GM08714 (cell line): Measurements from ENCODE around the gene SLC16A7.

Experiments used
- H3K4me3 ChIP-seq: fragments of 200-500 bp; sonication (Bioruptor generic); 2 replicates; pipeline ENCODE4 v1.5.1; 2014; ENCODE audit warnings: mild to moderate bottlenecking, low read length, inconsistent platforms
- ZNF274 ChIP-seq: IDR thresholded peaks from 2 replicates; pipeline ENCODE4 v1.6.1; 2012; ENCODE audit warnings: mild to moderate bottlenecking, low read depth, low read length

Gene SLC16A7

GRCh38 chr12:59637692-59638070 is 41.9 kb downstream of the SLC16A7 start:
- no peak overlapping the region for H3K4me3 ChIP-seq
- no peak for TF ChIP-seq ZNF274

GRCh38 chr12:59643550-59643949 is 47.7 kb downstream of the SLC16A7 start:
- TF ChIP-seq ZNF274: no peak
- H3K4me3 ChIP-seq: no peak overlapping the region

GRCh38 chr12:59645242-59645641 is 49.4 kb downstream of the SLC16A7 start:
- TF ChIP-seq ZNF274: no peak
- H3K4me3 ChIP-seq: no peak overlapping the region

- H3K4me3 ChIP-seq: no peak overlapping the region
- TF ChIP-seq ZNF274: no peak
Measured at GRCh38 chr12:59646636-59647035, 50.8 kb downstream of the SLC16A7 start.

GRCh38 chr12:59649203-59649602 is 53.4 kb downstream of the SLC16A7 start:
- no peak for TF ChIP-seq ZNF274
- H3K4me3 ChIP-seq: no peak overlapping the region

DNA sequence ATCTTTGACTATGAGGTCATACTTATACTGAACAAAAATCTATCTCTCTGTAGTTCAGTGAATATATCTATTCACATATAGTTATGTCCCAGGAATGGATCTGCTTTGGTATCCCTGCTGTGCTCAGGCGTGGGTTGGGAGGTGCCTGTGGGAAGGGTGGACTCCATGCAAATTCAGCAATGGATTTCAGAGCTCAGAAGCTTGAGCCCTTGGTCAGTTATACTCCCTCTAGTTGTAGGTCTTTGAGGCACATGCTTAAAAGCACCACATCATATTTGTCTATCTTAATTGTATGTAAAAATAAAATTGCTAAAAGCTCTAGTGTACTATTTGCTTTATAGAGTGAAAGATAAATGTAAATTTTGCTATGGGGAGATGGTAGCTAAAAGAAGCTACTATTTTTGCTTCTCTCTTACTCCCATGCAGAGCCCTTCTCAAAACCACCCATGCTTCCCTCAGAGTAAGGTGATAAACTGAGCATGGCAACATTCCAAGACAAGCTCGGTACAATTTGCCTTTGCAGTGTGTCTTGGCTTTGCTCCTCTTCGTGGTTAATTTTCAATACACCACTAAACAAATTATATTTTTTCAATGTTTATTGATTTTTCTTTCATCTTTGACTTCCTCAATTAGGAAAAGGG is 54.9 kb downstream of the SLC16A7 start:
- no peak for TF ChIP-seq ZNF274
- H3K4me3 ChIP-seq: no peak overlapping the region

DNA sequence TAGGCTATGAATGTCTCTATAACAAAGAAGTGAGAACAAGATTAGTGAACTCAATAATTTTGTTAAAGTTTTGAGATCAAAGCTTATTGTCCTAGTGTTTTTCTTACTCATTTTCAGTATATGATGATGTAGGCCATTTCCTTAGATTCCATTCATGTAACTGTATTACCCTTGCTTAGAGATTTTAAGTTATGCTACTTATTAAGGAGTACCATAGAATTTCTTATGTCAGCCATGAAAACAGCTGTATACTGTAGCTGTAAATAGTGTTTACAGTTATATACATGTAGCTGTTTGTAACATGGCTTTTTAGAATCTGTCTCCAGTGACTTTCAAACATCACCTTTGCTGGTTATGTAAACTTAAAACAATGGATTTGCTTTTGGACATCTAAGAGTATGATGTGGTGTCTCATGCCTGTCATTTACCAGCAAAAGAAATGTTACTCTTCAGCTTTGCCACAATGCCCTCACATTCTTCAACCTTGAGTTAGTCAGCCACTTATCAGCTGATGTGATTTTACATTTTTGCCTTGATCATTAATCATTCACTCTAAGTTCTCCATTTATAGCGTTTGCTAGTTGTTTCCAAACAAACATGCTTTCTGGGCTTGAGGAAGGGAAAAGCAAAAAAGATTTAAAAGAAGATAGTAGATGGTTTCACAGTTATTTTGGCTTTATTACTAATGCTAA is 55.5 kb downstream of the SLC16A7 start:
- no peak for TF ChIP-seq ZNF274

GRCh38 chr12:59652130-59652529 is 56.3 kb downstream of the SLC16A7 start:
- no peak for TF ChIP-seq ZNF274
- H3K4me3 ChIP-seq: no peak overlapping the region

More for the DNA sequence above, 55.5 kb downstream of the SLC16A7 start:
- no peak overlapping the region for H3K4me3 ChIP-seq

- no peak overlapping the region for H3K4me3 ChIP-seq
- no peak for TF ChIP-seq ZNF274
Measured at GRCh38 chr12:59654061-59654460, 58.2 kb downstream of the SLC16A7 start.

GRCh38 chr12:59657266-59657665 is 61.4 kb downstream of the SLC16A7 start:
- H3K4me3 ChIP-seq: no peak overlapping the region
- TF ChIP-seq ZNF274: no peak

DNA sequence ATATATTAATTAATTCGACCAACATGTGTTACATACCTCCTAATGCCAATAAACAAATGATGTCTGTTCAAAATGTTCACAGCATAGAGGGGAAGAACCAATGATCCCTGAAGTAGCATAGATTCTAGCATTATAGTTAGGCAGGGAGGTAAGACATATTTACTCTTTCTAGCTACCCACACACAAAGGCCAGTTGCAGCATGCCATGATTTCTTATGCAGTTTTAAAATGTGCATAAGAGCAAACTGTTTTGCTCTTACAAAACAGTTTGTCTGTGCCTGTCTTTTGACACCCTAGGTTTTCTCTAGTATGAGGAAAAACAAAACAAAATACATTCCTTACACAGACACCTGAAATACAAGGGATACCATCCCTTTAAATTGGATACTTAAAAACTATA is 61.9 kb downstream of the SLC16A7 start:
- TF ChIP-seq ZNF274: no peak
- H3K4me3 ChIP-seq: no peak overlapping the region

DNA sequence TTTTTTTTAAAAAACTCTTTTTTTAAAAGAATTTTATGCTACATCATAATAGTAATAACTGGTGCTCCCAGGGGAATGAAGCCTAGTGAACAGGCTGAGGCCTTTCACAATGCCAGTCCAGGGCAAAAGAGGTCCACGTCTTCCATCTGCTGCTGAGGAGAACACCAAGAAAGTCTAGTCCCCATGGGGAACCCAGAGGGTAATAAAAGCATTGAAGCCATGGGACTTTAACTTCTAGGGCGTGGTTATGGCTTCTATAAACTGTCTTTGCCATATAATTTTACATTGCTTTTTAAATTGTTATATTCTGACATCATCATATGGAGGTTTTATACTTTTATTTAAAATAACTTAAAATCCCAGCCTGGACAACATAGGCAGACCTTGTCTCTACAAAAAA is 64.3 kb downstream of the SLC16A7 start:
- TF ChIP-seq ZNF274: no peak
- H3K4me3 ChIP-seq: no peak overlapping the region

DNA sequence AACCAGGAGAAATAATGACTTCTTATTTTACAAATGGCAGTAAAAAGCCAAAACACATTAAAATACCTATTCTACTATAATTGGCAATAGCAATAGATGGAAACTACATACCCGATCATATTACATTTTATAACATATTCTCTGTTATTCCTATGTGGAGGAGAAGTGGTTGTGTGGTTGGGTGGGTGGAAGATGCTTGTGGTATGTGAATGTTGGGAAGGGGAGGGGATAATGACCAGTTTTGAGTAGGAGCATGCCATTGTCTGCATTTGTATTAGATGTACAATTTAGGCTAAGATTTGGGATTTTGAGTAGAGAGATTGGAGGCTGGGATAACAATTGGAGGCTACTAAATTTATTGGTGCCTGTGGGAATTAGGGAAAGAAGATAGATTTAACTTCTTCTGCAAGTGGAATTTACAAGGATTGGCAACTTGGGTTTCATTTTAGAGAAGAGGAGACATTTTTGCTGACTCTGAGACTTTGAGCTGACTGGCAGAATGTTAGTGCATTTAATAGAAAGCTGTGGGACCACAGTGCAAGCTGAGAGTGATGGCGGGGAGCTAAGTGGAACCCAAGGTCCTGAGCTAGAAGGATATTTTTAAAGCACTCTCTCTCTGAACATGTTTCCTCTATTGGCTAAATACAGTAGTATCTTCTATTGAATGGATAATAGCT is 65.2 kb downstream of the SLC16A7 start:
- no peak for TF ChIP-seq ZNF274
- no peak overlapping the region for H3K4me3 ChIP-seq

DNA sequence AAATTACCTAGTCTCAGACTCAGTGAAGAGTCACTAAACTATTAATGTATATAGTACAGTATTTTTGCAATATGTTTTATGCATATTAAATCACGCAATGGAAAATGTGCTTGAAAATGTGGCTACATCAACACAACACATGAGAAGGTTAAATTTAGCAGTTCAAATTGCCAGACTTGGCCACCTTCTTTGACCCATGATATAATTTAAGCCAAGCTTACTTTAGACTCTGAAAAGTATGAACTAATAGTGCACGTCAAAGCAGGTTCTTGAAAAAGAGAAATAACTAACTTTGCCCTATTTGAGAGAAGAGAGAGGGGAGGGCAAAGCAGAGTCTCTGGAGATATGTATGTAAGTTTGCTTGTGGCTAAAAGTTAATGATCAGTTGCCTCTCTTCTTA is 68.7 kb downstream of the SLC16A7 start:
- H3K4me3 ChIP-seq: no peak overlapping the region
- TF ChIP-seq ZNF274: no peak

DNA sequence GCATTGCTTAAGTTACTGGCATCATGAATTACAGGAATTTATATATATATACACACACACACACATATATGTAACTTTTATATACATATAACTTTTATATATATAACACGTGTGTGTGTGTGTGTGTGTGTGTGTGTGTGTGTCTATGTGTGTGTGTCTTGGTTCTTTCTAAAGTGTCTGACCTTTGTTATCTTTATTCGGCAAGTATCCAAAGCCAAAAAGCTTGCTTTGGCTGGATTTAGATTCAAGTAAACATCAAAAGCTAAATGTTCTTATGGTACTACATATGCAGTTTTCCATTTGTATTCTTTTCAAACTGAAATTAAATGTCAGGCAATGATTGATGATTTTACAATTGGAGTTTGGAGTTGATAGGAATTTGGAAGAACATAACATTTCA is 69.9 kb downstream of the SLC16A7 start:
- no peak overlapping the region for H3K4me3 ChIP-seq
- no peak for TF ChIP-seq ZNF274

DNA sequence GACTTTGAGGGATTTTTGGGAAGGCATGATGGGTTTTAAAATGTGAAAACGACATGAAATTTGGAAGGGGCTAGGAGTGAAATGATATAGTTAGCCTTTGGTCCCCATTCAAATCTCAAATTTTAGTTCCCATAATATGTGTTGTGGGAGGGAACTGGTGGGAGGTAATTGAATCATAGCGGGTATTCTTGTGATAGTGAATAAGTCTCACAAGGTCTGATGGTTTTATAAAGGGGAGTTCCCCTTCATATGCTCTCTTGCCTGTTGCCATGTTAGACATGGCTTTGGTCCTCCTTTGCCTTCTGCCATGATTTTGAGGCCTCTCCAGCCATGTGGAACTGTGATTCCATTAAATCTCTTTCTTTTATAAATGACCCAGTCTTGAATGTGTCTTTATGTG is 72.8 kb downstream of the SLC16A7 start:
- TF ChIP-seq ZNF274: no peak
- H3K4me3 ChIP-seq: no peak overlapping the region
